Neural crest cell (in vitro differentiated cells): ENCODE results near the gene KLHDC3. TPM values are rescaled to one million over a fixed set of nuclear protein-coding genes. Genes with fewer than 3 reads are reported as not detected.

Source experiments
- DNase-seq: peaks from one replicate; pipeline ENCODE4 v3.0.0; 2021; ENCODE audit warnings: low read depth, mixed read lengths, low spot score
- H3K27ac Mint-ChIP-seq: one replicate; pipeline ENCODE4 v1.8.0; 2021; ENCODE audit warnings: mild to moderate bottlenecking, mixed read lengths; ENCODE audit not compliant: unreplicated experiment
- H3K27me3 Mint-ChIP-seq: 2 replicates; pipeline ENCODE4 v1.8.0; 2021; ENCODE audit warnings: low read depth, mild to moderate bottlenecking, mixed read lengths
- H3K36me3 Mint-ChIP-seq: 2 replicates; pipeline ENCODE4 v1.8.0; 2021; ENCODE audit warnings: low read depth, mild to moderate bottlenecking, mixed read lengths
- H3K4me1 Mint-ChIP-seq: 2 replicates; pipeline ENCODE4 v1.8.0; 2021; ENCODE audit warnings: mixed read lengths
- H3K4me3 Mint-ChIP-seq: one replicate; pipeline ENCODE4 v1.8.0; 2021; ENCODE audit warnings: mild to moderate bottlenecking, mixed read lengths
- H3K9me3 Mint-ChIP-seq: 2 replicates; pipeline ENCODE4 v1.8.0; 2021; ENCODE audit warnings: mixed read lengths
- CTCF ChIP-seq: fragments of 200-600 bp; sonication (generic); conservative IDR thresholded peaks from 2 replicates; pipeline ENCODE4 v1.5.0; 2021; ENCODE audit warnings: antibody characterized with exemption, mild to moderate bottlenecking
- total RNA-seq: library from RNA; stranded (reverse); gene quantifications from 2 replicates; pipeline ENCODE4 v1.2.1, GENCODE V29; 2021

KLHDC3 gene
- total RNA-seq, 1 donor from 2014 or later: 109 TPM

- peak; percentile 73 for DNase-seq
- H3K36me3 Mint-ChIP-seq: peaks cover 6% of the 10 kb centered on the region
- peak within 1 kb of the TSS; percentile 98 for H3K27ac Mint-ChIP-seq
- no peaks in the 10 kb centered on the region for H3K27me3 Mint-ChIP-seq
- no peak for TF ChIP-seq CTCF
- H3K9me3 Mint-ChIP-seq: no peaks in the 10 kb centered on the region
- H3K4me1 Mint-ChIP-seq: peaks cover 41% of the 10 kb centered on the region
- H3K4me3 Mint-ChIP-seq: peak within 1 kb of the TSS; percentile 94
Observed at GRCh38 chr6:43053545-43054205, 39.6 kb downstream of the KLHDC3 start, which contains the start of gene CUL7. CUL7 (minus strand) TSS chr6:43053851; CDS start chr6:43052788, 1,063 bp downstream.

- peak overlapping the region; percentile 96 for H3K27ac Mint-ChIP-seq
- no peak for TF ChIP-seq CTCF
- no peak for DNase-seq
Observed at GRCh38 chr6:43054206-43054943, 40.3 kb downstream of the KLHDC3 start.

GRCh38 chr6:43055966-43056365 lies 41.9 kb downstream of the KLHDC3 start:
- Mint-ChIP-seq H3K27ac (no peak overlapping the region), H3K4me1 (peaks cover 54% of the 10 kb centered on the region)

More at GRCh38 chr6:43054206-43054943, 40.3 kb downstream of the KLHDC3 start:
- H3K36me3 Mint-ChIP-seq: peaks cover 6% of the 10 kb centered on the region
- no peaks in the 10 kb centered on the region for H3K9me3 Mint-ChIP-seq
- H3K27me3 Mint-ChIP-seq: no peaks in the 10 kb centered on the region
- H3K4me1 Mint-ChIP-seq: peaks cover 48% of the 10 kb centered on the region
- peak overlapping the region; percentile 94 for H3K4me3 Mint-ChIP-seq

GRCh38 chr6:43058531-43058930 lies 44.5 kb downstream of the KLHDC3 start:
- H3K36me3 Mint-ChIP-seq: peaks cover 4% of the 10 kb centered on the region

More at GRCh38 chr6:43055966-43056365, 41.9 kb downstream of the KLHDC3 start:
- Mint-ChIP-seq H3K4me3 (peak overlapping the region; percentile 94), H3K9me3 (no peaks in the 10 kb centered on the region), H3K27me3 (no peaks in the 10 kb centered on the region), H3K36me3 (peaks cover 4% of the 10 kb centered on the region)
- TF ChIP-seq CTCF: no peak
- no peak for DNase-seq

More at GRCh38 chr6:43058531-43058930, 44.5 kb downstream of the KLHDC3 start:
- TF ChIP-seq CTCF: no peak
- no peaks in the 10 kb centered on the region for H3K27me3 Mint-ChIP-seq
- no peak for DNase-seq
- H3K27ac Mint-ChIP-seq: no peak overlapping the region
- peak overlapping the region; percentile 99 for H3K4me3 Mint-ChIP-seq
- peaks cover 36% of the 10 kb centered on the region for H3K4me1 Mint-ChIP-seq
- H3K9me3 Mint-ChIP-seq: no peaks in the 10 kb centered on the region
